IMR-90 (cell line): ENCODE data around the gene SPPL3. TPM values are rescaled to one million over a fixed set of nuclear protein-coding genes. Genes with fewer than 3 reads are reported as not detected.

Experiments
- ATAC-seq: fragments of 200-7000 bp; cut with Tn5 transposase; 2 replicates; pipeline ENCODE4 v1.9.1; 2020; ENCODE audit warnings: low read depth, mild to moderate bottlenecking, moderate library complexity
- BruUV-seq: library from RNA; stranded (reverse); fragments of 400-500 nt; replicated peaks from 2 replicates; lab custom pipeline; 2021; lab: Mats Ljungman, UMichigan
- CTCF ChIA-PET: fragments of 300-600 bp; formaldehyde crosslinking; extraction: SDS; loops from one replicate; lab custom pipeline; 2021; ENCODE audit warnings: antibody characterized with exemption; lab: Yijun Ruan, JAX
- POLR2A ChIA-PET: fragments of 300-600 bp; sonication (Branson Sonifier 250); formaldehyde crosslinking; loops from one replicate; lab custom pipeline; 2022; ENCODE audit warnings: antibody characterized with exemption; ENCODE audit not compliant: unreplicated experiment; lab: Charles Lee
- DNase-seq: peaks from one replicate; pipeline ENCODE4 v3.0.0; 2013
- H2AFZ ChIP-seq: replicated peaks from 2 replicates; pipeline ENCODE3; 2013; ENCODE audit warnings: low read length, mild to moderate bottlenecking; ENCODE audit not compliant: poor library complexity
- H2AK5ac ChIP-seq: 2 replicates; pipeline ENCODE4 v1.6.1; 2013; ENCODE audit warnings: low read depth, low read length, inconsistent platforms
- H2AK9ac ChIP-seq: replicated peaks from 2 replicates; pipeline ENCODE3; 2013; ENCODE audit warnings: mild to moderate bottlenecking, low read depth, low read length, moderate library complexity; ENCODE audit not compliant: poor library complexity
- H2BK120ac ChIP-seq: 2 replicates; pipeline ENCODE4 v1.6.1; 2013; ENCODE audit warnings: low read depth, low read length, inconsistent platforms
- H2BK15ac ChIP-seq: 3 replicates; pipeline ENCODE4 v1.6.1; 2013; ENCODE audit warnings: low read depth, low read length, inconsistent platforms
- H2BK20ac ChIP-seq: 2 replicates; pipeline ENCODE4 v1.6.1; 2013; ENCODE audit warnings: low read depth, mild to moderate bottlenecking, inconsistent platforms, low read length, moderate library complexity
- H2BK5ac ChIP-seq: 2 replicates; pipeline ENCODE4 v1.6.1; 2013; ENCODE audit warnings: mild to moderate bottlenecking, low read depth, low read length, inconsistent platforms; ENCODE audit not compliant: poor library complexity, severe bottlenecking
- H3K14ac ChIP-seq: replicated peaks from 2 replicates; pipeline ENCODE4 v1.6.1; 2013; ENCODE audit warnings: low read depth, low read length, inconsistent platforms
- H3K18ac ChIP-seq: 2 replicates; pipeline ENCODE4 v1.6.1; 2013; ENCODE audit warnings: low read depth, low read length, control low read depth
- H3K23ac ChIP-seq: 2 replicates; pipeline ENCODE4 v1.6.1; 2013; ENCODE audit warnings: low read depth, low read length, inconsistent platforms
- H3K27ac ChIP-seq: 2 replicates; pipeline ENCODE4 v1.5.1; 2013; ENCODE audit warnings: mild to moderate bottlenecking, control low read depth, low read length; ENCODE audit not compliant: insufficient read depth
- H3K27me3 ChIP-seq: 2 replicates; pipeline ENCODE4 v1.6.1; 2013; ENCODE audit warnings: low read length; ENCODE audit not compliant: control insufficient read depth, insufficient read depth
- H3K36me3 ChIP-seq: 2 replicates; pipeline ENCODE4 v1.6.1; 2013; ENCODE audit warnings: low read length, mixed read lengths; ENCODE audit not compliant: control insufficient read depth, insufficient read depth
- H3K4ac ChIP-seq: 2 replicates; pipeline ENCODE4 v1.6.1; 2013; ENCODE audit warnings: low read depth, low read length, inconsistent platforms
- H3K4me1 ChIP-seq: 2 replicates; pipeline ENCODE4 v1.6.1; 2013; ENCODE audit warnings: low read length, mixed read lengths; ENCODE audit not compliant: control insufficient read depth, insufficient read depth
- H3K4me2 ChIP-seq: 2 replicates; pipeline ENCODE4 v1.6.1; 2013; ENCODE audit warnings: low read depth, mild to moderate bottlenecking, control low read depth, low read length, moderate library complexity
- H3K4me3 ChIP-seq: 2 replicates; pipeline ENCODE4 v1.5.1; 2013; ENCODE audit warnings: low read depth, mild to moderate bottlenecking, control low read depth, low read length, moderate library complexity; ENCODE audit not compliant: insufficient read depth
- H3K56ac ChIP-seq: 2 replicates; pipeline ENCODE4 v1.6.1; 2013; ENCODE audit warnings: low read length, inconsistent platforms; ENCODE audit not compliant: insufficient read depth; ENCODE audit errors: extremely low read depth
- H3K79me1 ChIP-seq, 2 experiments: 2 replicates each; pipeline ENCODE4 v1.6.1; 2013; ENCODE audit warnings: low read length in 2 of 2, inconsistent platforms in 1 of 2, low read depth in 1 of 2
- H3K9ac ChIP-seq: 2 replicates; pipeline ENCODE4 v1.6.1; 2013; ENCODE audit warnings: low read depth, low read length, control low read depth
- H3K9me1 ChIP-seq: 2 replicates; pipeline ENCODE4 v1.6.1; 2013; ENCODE audit warnings: low read length, inconsistent platforms; ENCODE audit not compliant: insufficient read depth
- H3K9me3 ChIP-seq: 2 replicates; pipeline ENCODE4 v1.6.1; 2013; ENCODE audit warnings: low read length; ENCODE audit not compliant: control insufficient read depth, insufficient read depth
- H4K20me1 ChIP-seq: 2 replicates; pipeline ENCODE4 v1.6.1; 2013; ENCODE audit warnings: low read length, inconsistent platforms; ENCODE audit not compliant: insufficient read depth
- H4K5ac ChIP-seq: 2 replicates; pipeline ENCODE4 v1.6.1; 2013; ENCODE audit warnings: mild to moderate bottlenecking, low read depth, low read length, control low read depth
- H4K8ac ChIP-seq, 2 experiments: 2 replicates each; pipeline ENCODE4 v1.6.1; 2013; ENCODE audit warnings: low read depth in 2 of 2, low read length in 2 of 2, control low read depth in 1 of 2, inconsistent platforms in 1 of 2
- H4K91ac ChIP-seq: 2 replicates; pipeline ENCODE4 v1.6.1; 2013; ENCODE audit warnings: low read depth, low read length, inconsistent platforms; ENCODE audit not compliant: insufficient read depth
- BHLHE40 ChIP-seq: fragments of 150-350 bp; IDR thresholded peaks from 2 replicates; pipeline ENCODE4 v1.6.1; 2016; ENCODE audit warnings: mild to moderate bottlenecking, low read depth, low read length
- CEBPB ChIP-seq: IDR thresholded peaks from 2 replicates; pipeline ENCODE4 v1.6.1; 2012; ENCODE audit warnings: low read depth, low read length, improper control_type of control experiment
- CHD1 ChIP-seq: IDR thresholded peaks from 2 replicates; pipeline ENCODE4 v1.6.1; 2012; ENCODE audit warnings: low read depth, low read length, improper control_type of control experiment
- CTCF ChIP-seq: conservative IDR thresholded peaks from 2 replicates; pipeline ENCODE4 v1.5.1; 2012; ENCODE audit warnings: mild to moderate bottlenecking, low read depth, low read length, improper control_type of control experiment
- ELK1 ChIP-seq: fragments of 150-350 bp; IDR thresholded peaks from 2 replicates; pipeline ENCODE4 v1.6.1; 2016; ENCODE audit warnings: low read depth, mild to moderate bottlenecking, low read length, moderate library complexity, borderline replicate concordance
- FOS ChIP-seq: fragments of 150-350 bp; IDR thresholded peaks from 2 replicates; pipeline ENCODE4 v1.6.1; 2016; ENCODE audit warnings: low read depth, low read length
- MAFK ChIP-seq: IDR thresholded peaks from 2 replicates; pipeline ENCODE4 v1.6.1; 2012; ENCODE audit warnings: low read depth, low read length, improper control_type of control experiment
- MAZ ChIP-seq: IDR thresholded peaks from 2 replicates; pipeline ENCODE4 v1.6.1; 2012; ENCODE audit warnings: low read depth, mild to moderate bottlenecking, low read length, improper control_type of control experiment, moderate library complexity, borderline replicate concordance
- MXI1 ChIP-seq: IDR thresholded peaks from 2 replicates; pipeline ENCODE4 v1.6.1; 2012; ENCODE audit warnings: low read depth, mild to moderate bottlenecking, low read length, moderate library complexity, borderline replicate concordance
- NFE2L2 ChIP-seq: fragments of 150-350 bp; IDR thresholded peaks from 2 replicates; pipeline ENCODE4 v1.6.1; 2016; ENCODE audit warnings: low read depth, mild to moderate bottlenecking, low read length
- POLR2A ChIP-seq: IDR thresholded peaks from 2 replicates; pipeline ENCODE4 v1.6.1; 2012; ENCODE audit warnings: mild to moderate bottlenecking, low read depth, low read length
- RAD21 ChIP-seq: IDR thresholded peaks from 2 replicates; pipeline ENCODE4 v1.6.1; 2012; ENCODE audit warnings: low read length, improper control_type of control experiment
- RCOR1 ChIP-seq: IDR thresholded peaks from 2 replicates; pipeline ENCODE4 v1.6.1; 2012; ENCODE audit warnings: mild to moderate bottlenecking, low read length, improper control_type of control experiment; ENCODE audit not compliant: insufficient replicate concordance
- RFX5 ChIP-seq: IDR thresholded peaks from 2 replicates; pipeline ENCODE4 v1.8.0; 2012; ENCODE audit warnings: low read depth, mild to moderate bottlenecking, low read length, moderate library complexity
- SMC3 ChIP-seq: fragments of 150-350 bp; IDR thresholded peaks from 2 replicates; pipeline ENCODE4 v1.6.1; 2016; ENCODE audit warnings: low read depth, mild to moderate bottlenecking, antibody characterized with exemption, low read length, moderate library complexity
- USF2 ChIP-seq: fragments of 150-350 bp; IDR thresholded peaks from 2 replicates; pipeline ENCODE4 v1.6.1; 2017; ENCODE audit warnings: mild to moderate bottlenecking, antibody characterized with exemption, low read length, low read depth
- WGBS, 2 experiments: methylation state at CpG; one replicate each; pipeline versions ENCODE4 v1.1.5 to v1.1.7; 2013; ENCODE audit warnings: missing lambda C conversion rate in 2 of 2; ENCODE audit not compliant: insufficient read length in 1 of 2; ENCODE audit errors: extremely low coverage in 2 of 2; 5-methylcytosine and 5-hydroxymethylcytosine counted together
- dilution Hi-C: fragments of 300-500 bp; cut with HindIII; formaldehyde crosslinking; loops from one replicate; pipeline ENCODE4 v1.14.3; 2018; ENCODE audit warnings: low sequenced_read_pairs; ENCODE audit not compliant: unreplicated experiment
- in situ Hi-C: fragments of 300-500 bp; cut with MboI; formaldehyde crosslinking; loops from 3 replicates; pipeline ENCODE4 v1.14.3; 2019; ENCODE audit warnings: low sequenced_read_pairs, inconsistent platforms, mixed read lengths
- intact Hi-C: fragments of 100-400 bp; cut with micrococcal nuclease; formaldehyde crosslinking; loops from 2 replicates; pipeline ENCODE4 v1.10.0; 2022
- polyA plus RNA-seq, 3 experiments: library from polyadenylated mRNA; depleted of rRNA; stranded (reverse); fragments of >200 nt; gene quantifications; 2 replicates each; pipeline ENCODE4 v1.2.3, GENCODE V29; 2012; ENCODE audit warnings: low replicate concordance in 1 of 3
- total RNA-seq: library from RNA; depleted of rRNA; stranded (reverse); fragments of >200 nt; gene quantifications from 2 replicates; pipeline ENCODE4 v1.2.3, GENCODE V29; 2012

SPPL3 gene
- total and polyA plus RNA-seq, 2 of the 4 experiments (the other 2 are of a cell fraction) = 1.6 to 18.0 TPM

- Histone ChIP-seq H2BK15ac (no peak overlapping the region), H3K23ac (no peak overlapping the region), H3K79me1 (peaks cover 43 to 45% of the 10 kb centered on the region in 2 experiments), H4K20me1 (peaks cover 29% of the 10 kb centered on the region), H3K27ac (no peak overlapping the region), H3K27me3 (no peaks in the 10 kb centered on the region), H3K4ac (no peak overlapping the region), H4K91ac (no peak overlapping the region), H2BK120ac (no peak overlapping the region), H3K9me3 (peaks cover 2% of the 10 kb centered on the region; the same call in 1 of the 2 replicates), H3K56ac (no peak overlapping the region), H4K8ac (no peak overlapping the region), H2BK20ac (no peak overlapping the region), H2AK5ac (no peak overlapping the region), H2BK5ac (no peak overlapping the region), H3K18ac (no peak overlapping the region), H3K9ac (no peak overlapping the region), H3K4me3 (no peak overlapping the region), H3K4me2 (no peak overlapping the region), H2AFZ (no peak overlapping the region), H4K5ac (no peak overlapping the region), H3K4me1 (no peaks in the 10 kb centered on the region), H2AK9ac (no peak overlapping the region), H3K36me3 (no peaks in the 10 kb centered on the region), H3K14ac (no peak overlapping the region), H3K9me1 (0 out of 2 replicates have a peak, but pooled peaks cover 3% of the 10 kb centered on the region)
- no TSS peak for BruUV-seq
- in situ Hi-C loops = no loop called here
- ChIA-PET POLR2A (no interaction called here), CTCF (no interaction called here)
- TF ChIP-seq RAD21 = no peak
- no peak for TF ChIP-seq NFE2L2
- TF ChIP-seq USF2 = no peak
- no peak for TF ChIP-seq FOS
- TF ChIP-seq POLR2A = no peak
- no peak for TF ChIP-seq CEBPB
- no peak for TF ChIP-seq ELK1
- TF ChIP-seq BHLHE40 = no peak
- TF ChIP-seq MAZ = no peak
- no peak for TF ChIP-seq SMC3
- no peak for TF ChIP-seq MAFK
- no peak for TF ChIP-seq CHD1
- no peak for TF ChIP-seq MXI1
- TF ChIP-seq CTCF = no peak
- no peak for TF ChIP-seq RCOR1
- no peak for TF ChIP-seq RFX5
- no peak for DNase-seq
- WGBS, 2 experiments = no CpG with 5 or more reads among the region's 1 CpG
- dilution Hi-C loops = no loop called here
- ATAC-seq = no peak
- intact Hi-C loops = no loop called here
These were observed 41.5 kb downstream of the SPPL3 start for GRCh38 chr12:120862664-120863063.
